OCI-LY1 (cell line): ENCODE measurements around the gene FCN1.

Experiments
- CTCF ChIP-seq: fragments of 200-600 bp; sonication (generic), shearing (Covaris generic); IDR thresholded peaks from 2 replicates; pipeline ENCODE4 v1.5.1; 2017; ENCODE audit warnings: mild to moderate bottlenecking, antibody characterized with exemption, low read length, moderate library complexity, mixed read lengths
- EZH2 ChIP-seq: fragments of 200-600 bp; sonication (generic), shearing (Covaris generic); IDR thresholded peaks from 2 replicates; pipeline ENCODE4 v1.8.0; 2017; ENCODE audit warnings: borderline replicate concordance, mixed run types, mild to moderate bottlenecking, antibody characterized with exemption, low read length, moderate library complexity, mixed read lengths

DNA sequence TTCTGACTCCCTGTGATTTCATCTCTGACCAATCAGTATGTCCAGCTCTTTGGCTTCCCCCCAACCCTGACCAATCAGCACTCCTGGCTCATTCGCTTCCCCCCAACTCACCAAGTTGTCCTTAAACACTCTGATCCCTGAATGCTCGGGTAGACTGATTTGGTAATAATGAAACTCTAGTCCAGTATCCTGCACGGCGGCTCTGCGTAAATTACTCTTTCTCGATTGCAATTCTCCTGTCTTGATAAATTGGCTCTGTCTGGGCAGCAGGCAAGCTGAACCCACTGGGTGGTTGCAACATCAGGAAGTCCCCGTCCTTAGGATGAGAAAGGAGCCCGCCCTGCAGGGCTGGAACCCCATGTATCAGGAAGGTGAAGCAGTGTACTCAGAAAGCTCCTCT lies 26.7 kb downstream of the FCN1 start:
- TF ChIP-seq CTCF (no peak), EZH2 (no peak)
